Sigmoid colon (tissue), 4 donors: ENCODE measurements around the gene OXTR.

ENCODE experiments used
- CTCF ChIP-seq, 4 experiments: fragments of 450-650 bp in 3 of 4; fragments of 200-600 bp in 1 of 4; IDR thresholded peaks; one replicate each; pipeline ENCODE4 v1.5.1; 2016 to 2019; ENCODE audit warnings: antibody characterized with exemption in 4 of 4, mild to moderate bottlenecking in 3 of 4, moderate library complexity in 2 of 4
- POLR2A ChIP-seq, 2 donors: fragments of 450-650 bp; IDR thresholded peaks; one replicate each; pipeline ENCODE4 v1.6.1; 2016; ENCODE audit warnings: antibody characterized with exemption in 2 of 2, mild to moderate bottlenecking in 2 of 2, moderate library complexity in 2 of 2
- POLR2AphosphoS5 ChIP-seq, 4 donors: sonication (generic); formaldehyde crosslinking; IDR thresholded peaks; one replicate each; pipeline ENCODE4 v1.6.1; 2017; ENCODE audit warnings: antibody characterized with exemption in 4 of 4

GRCh38 chr3:8776406-8776805 is 7.0 kb upstream of the OXTR start:
- TF ChIP-seq CTCF (IDR thresholded peaks at IDR 0.05) (no peak), POLR2A (IDR thresholded peaks at IDR 0.05) (no peak), POLR2AphosphoS5 (IDR thresholded peaks at IDR 0.05) (no peak)
